ENCODE results near the gene SAE1.

GRCh38 chr19:47187797-47188196, 57.2 kb downstream of the SAE1 start:
- TF ChIP-seq CTCF (IDR thresholded peaks at IDR 0.05) (no peak), EZH2 (IDR thresholded peaks at IDR 0.05; ENCODE audit: borderline replicate concordance, insufficient read depth, low read depth, low read length, poor library complexity, severe bottlenecking) (no peak)
